K562 (cell line): ENCODE results near the gene DNAAF2. TPM values are rescaled to one million over a fixed set of nuclear protein-coding genes. Genes with fewer than 3 reads are reported as not detected.

Source experiments
- BRD9 ChIP-seq: fragments of 450-650 bp; IDR thresholded peaks from 2 replicates; pipeline ENCODE4 v1.6.1; 2018; ENCODE audit warnings: low read depth; ENCODE audit not compliant: partially characterized antibody
- CEBPG ChIP-seq, 3 experiments: fragments of 200-800 bp in 1 of 3; sonication (Bioruptor generic) in 1 of 3; sonication (generic) in 1 of 3; formaldehyde crosslinking in 1 of 3; IDR thresholded peaks in 2 of 3; conservative IDR thresholded peaks in 1 of 3; 2 replicates each; pipeline versions ENCODE4 v1.6.1 to v1.8.0; 2016 to 2022; ENCODE audit warnings: missing compliant biosample characterization in 2 of 3, missing genetic modification characterization in 2 of 3, mild to moderate bottlenecking in 1 of 3, missing genetic modification reagents in 1 of 3
- EWSR1 ChIP-seq: fragments of 450-650 bp; IDR thresholded peaks from 2 replicates; pipeline ENCODE4 v1.6.1; 2018; ENCODE audit warnings: borderline replicate concordance, mild to moderate bottlenecking, low read depth, moderate library complexity; ENCODE audit not compliant: partially characterized antibody
- FOXM1 ChIP-seq, 2 experiments: fragments of 450-650 bp in 1 of 2; sonication (generic) in 1 of 2; formaldehyde crosslinking in 1 of 2; IDR thresholded peaks; 2 replicates each; pipeline versions ENCODE4 v1.6.1 to v1.9.0; 2017 to 2022; ENCODE audit warnings: low read depth in 2 of 2, mild to moderate bottlenecking in 2 of 2, missing genetic modification reagents in 1 of 2, moderate library complexity in 1 of 2
- KLF16 ChIP-seq: IDR thresholded peaks from 2 replicates; pipeline ENCODE4 v1.6.1; 2016; ENCODE audit warnings: antibody characterized with exemption
- MYBL2 ChIP-seq, 2 experiments: fragments of 450-650 bp in 1 of 2; sonication (generic) in 1 of 2; formaldehyde crosslinking in 1 of 2; IDR thresholded peaks; 2 replicates each; pipeline versions ENCODE4 v1.6.1 to v1.8.1; 2017 to 2022; ENCODE audit warnings: borderline replicate concordance in 1 of 2, inconsistent platforms in 1 of 2, low read depth in 1 of 2, mild to moderate bottlenecking in 1 of 2, missing genetic modification reagents in 1 of 2, moderate library complexity in 1 of 2
- NFIC ChIP-seq: fragments of 450-650 bp; IDR thresholded peaks from 2 replicates; pipeline ENCODE4 v1.6.1; 2017; ENCODE audit warnings: mild to moderate bottlenecking, inconsistent platforms
- NONO ChIP-seq, 2 experiments: fragments of 200-400 bp in 1 of 2; fragments of 450-650 bp in 1 of 2; formaldehyde crosslinking in 1 of 2; IDR thresholded peaks; 2 replicates each; pipeline ENCODE4 v1.6.1; 2017; ENCODE audit warnings: low read depth in 2 of 2, mild to moderate bottlenecking in 2 of 2, moderate library complexity in 2 of 2, low read length in 1 of 2
- RREB1 ChIP-seq: fragments of 250-450 bp; sonication (Bioruptor Pico); IDR thresholded peaks from 2 replicates; pipeline ENCODE4 v1.4.0; 2020
- TEAD1 ChIP-seq, 2 experiments: fragments of 450-650 bp in 1 of 2; sonication (generic) in 1 of 2; formaldehyde crosslinking; IDR thresholded peaks; 2 replicates each; pipeline versions ENCODE4 v1.4.0 to v1.8.0; 2020 to 2022; ENCODE audit warnings: mild to moderate bottlenecking in 2 of 2, missing genetic modification reagents in 1 of 2
- YBX1 ChIP-seq: fragments of 450-650 bp; IDR thresholded peaks from 2 replicates; pipeline ENCODE4 v1.7.1; 2016; ENCODE audit warnings: mild to moderate bottlenecking
- ZFP36 ChIP-seq: fragments of 150-350 bp; IDR thresholded peaks from 2 replicates; pipeline ENCODE4 v1.6.1; 2018; ENCODE audit warnings: low read length, low read depth; ENCODE audit not compliant: partially characterized antibody
- ZNF140 ChIP-seq: fragments of 250-450 bp; sonication (Bioruptor Pico); IDR thresholded peaks from 2 replicates; pipeline ENCODE4 v1.8.0; 2021; ENCODE audit warnings: moderate library complexity, mild to moderate bottlenecking, inconsistent platforms
- ZNF583 ChIP-seq: fragments of 250-450 bp; sonication (Bioruptor Pico); IDR thresholded peaks from 2 replicates; pipeline ENCODE4 v1.4.0; 2020
- polyA plus RNA-seq, 8 experiments: library from polyadenylated mRNA; depleted of rRNA in 4 of 8; stranded (reverse) in 5 of 8; unstranded in 3 of 8; fragments of >200 nt; fragmentation: Nextera tagmentation in 2 of 8; fragmentation: Illumina TruSeq in 1 of 8; extraction: Ambion mirVana in 2 of 8; extraction: Trizol in 1 of 8; gene quantifications; 2 replicates each; pipeline versions ENCODE4 v1.2.1 to v1.2.3, GENCODE V29; 2011 to 2014; ENCODE audit warnings: inconsistent platforms in 1 of 8, missing spikeins in 1 of 8
- total RNA-seq, 7 experiments: library from RNA; depleted of rRNA in 6 of 7; stranded (reverse); fragments of >200 nt in 6 of 7; fragmentation: Illumina TruSeq in 2 of 7; extraction: Trizol in 2 of 7; gene quantifications; 2 replicates each; pipeline versions ENCODE4 v1.2.1 to v1.2.3, GENCODE V29; 2011 to 2021; ENCODE audit warnings: low replicate concordance in 1 of 7
- TF ChIP-seq, protein P1 (sequence below): sonication (generic); formaldehyde crosslinking; IDR thresholded peaks from 2 replicates; pipeline ENCODE4 v1.8.0; 2022; ENCODE audit warnings: mild to moderate bottlenecking, low read depth, missing genetic modification reagents
- TF ChIP-seq, protein P2 (sequence below), 2 experiments: fragments of 450-650 bp; conservative IDR thresholded peaks; 2 replicates each; pipeline ENCODE4 v1.6.1; 2017; ENCODE audit warnings: mild to moderate bottlenecking in 2 of 2, moderate library complexity in 2 of 2

DNAAF2 gene
- total and polyA plus RNA-seq, 9 of the 15 experiments (the other 6 are each of a cell fraction or from before 2014, with no cell fraction given) = 2.4 to 14.6 (median 11.1) TPM

DNA sequence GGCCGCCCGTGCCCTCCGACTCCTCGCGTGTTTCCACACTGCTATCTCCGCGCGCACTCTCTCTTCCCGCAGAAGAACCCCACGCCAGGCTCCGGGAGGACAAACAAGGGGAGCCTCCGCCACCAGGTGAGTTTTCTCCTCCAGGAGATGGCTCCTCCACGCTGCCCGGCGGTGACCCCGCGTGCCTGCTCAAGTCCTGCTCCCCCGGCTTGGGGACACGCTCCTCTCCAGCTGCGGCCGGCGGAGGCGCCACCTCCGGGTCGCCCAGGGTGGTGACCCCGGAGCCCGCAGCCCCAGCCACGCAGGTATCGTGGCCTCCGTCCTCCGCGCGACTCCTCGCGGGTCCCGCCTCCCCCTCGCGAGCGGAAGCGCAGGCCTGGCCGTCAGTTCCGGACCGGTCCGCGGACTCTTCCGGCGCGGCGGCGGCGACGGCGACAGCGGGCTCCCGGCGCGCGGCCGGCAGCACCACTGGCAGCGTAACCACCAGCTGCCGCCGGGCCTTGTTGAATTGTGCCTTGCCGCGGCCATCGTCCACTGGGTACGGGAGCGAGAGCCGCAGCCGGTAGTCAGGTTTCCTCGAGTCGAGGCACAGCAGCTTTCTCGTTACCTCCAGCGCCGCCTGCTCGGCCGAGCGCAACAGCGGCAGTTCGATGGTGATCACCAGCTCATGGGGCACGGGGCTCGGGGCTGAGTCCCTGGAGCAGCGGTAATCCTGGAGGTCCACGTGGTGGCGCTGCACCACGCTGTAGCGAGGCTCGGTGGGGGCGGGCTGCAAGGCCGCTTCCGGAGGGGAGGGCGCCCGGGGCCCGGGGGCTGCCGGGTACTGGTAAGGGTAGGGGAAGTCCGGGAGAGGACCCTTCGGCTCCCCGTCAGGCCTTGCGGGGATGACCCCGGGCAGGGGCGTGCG is 1.2 kb downstream of the DNAAF2 start (continued):
- TF ChIP-seq BRD9 (peak; percentile 35), MYBL2 (IDR thresholded peaks at IDR 0.05; ENCODE audit: low read depth) (no peak), MYBL2 (CRISPR knock-in tag; IDR thresholded peaks at IDR 0.05; ENCODE audit: borderline replicate concordance) (0 out of 2 replicates have a peak, but pooled peaks have one; percentile 56), YBX1 (no peak), TEAD1 (CRISPR knock-in tag; IDR thresholded peaks at IDR 0.05) (no peak), ZNF583 (CRISPR knock-in tag) (no peak), NONO (IDR thresholded peaks at IDR 0.05; ENCODE audit: low read depth in 2 of 2, low read length in 1 of 2) (peak; percentile 18 to 82; a peak in 2 of 4 replicates), ZNF140 (no peak), ZFP36 (peak; percentile 43), KLF16 (no peak), CEBPG (CRISPR knock-in tag; IDR thresholded peaks at IDR 0.05) (no peak), CEBPG (tag; conservative IDR thresholded peaks at IDR 0.05 in 1 of 2, IDR thresholded peaks at IDR 0.05 in 1 of 2) (no peak), NFIC (no peak; the same call in 1 of the 2 replicates), EWSR1 (no peak), RREB1 (CRISPR knock-in tag) (no peak; the same call in 1 of the 2 replicates), FOXM1 (IDR thresholded peaks at IDR 0.05; ENCODE audit: low read depth) (no peak), FOXM1 (CRISPR knock-in tag; IDR thresholded peaks at IDR 0.05; ENCODE audit: low read depth) (peak; percentile 73; the same call in 1 of the 2 replicates)
- TF ChIP-seq, protein P1, sequence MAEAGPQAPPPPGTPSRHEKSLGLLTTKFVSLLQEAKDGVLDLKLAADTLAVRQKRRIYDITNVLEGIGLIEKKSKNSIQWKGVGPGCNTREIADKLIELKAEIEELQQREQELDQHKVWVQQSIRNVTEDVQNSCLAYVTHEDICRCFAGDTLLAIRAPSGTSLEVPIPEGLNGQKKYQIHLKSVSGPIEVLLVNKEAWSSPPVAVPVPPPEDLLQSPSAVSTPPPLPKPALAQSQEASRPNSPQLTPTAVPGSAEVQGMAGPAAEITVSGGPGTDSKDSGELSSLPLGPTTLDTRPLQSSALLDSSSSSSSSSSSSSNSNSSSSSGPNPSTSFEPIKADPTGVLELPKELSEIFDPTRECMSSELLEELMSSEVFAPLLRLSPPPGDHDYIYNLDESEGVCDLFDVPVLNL (CRISPR knock-in tag) = no peak
- TF ChIP-seq, protein P2, sequence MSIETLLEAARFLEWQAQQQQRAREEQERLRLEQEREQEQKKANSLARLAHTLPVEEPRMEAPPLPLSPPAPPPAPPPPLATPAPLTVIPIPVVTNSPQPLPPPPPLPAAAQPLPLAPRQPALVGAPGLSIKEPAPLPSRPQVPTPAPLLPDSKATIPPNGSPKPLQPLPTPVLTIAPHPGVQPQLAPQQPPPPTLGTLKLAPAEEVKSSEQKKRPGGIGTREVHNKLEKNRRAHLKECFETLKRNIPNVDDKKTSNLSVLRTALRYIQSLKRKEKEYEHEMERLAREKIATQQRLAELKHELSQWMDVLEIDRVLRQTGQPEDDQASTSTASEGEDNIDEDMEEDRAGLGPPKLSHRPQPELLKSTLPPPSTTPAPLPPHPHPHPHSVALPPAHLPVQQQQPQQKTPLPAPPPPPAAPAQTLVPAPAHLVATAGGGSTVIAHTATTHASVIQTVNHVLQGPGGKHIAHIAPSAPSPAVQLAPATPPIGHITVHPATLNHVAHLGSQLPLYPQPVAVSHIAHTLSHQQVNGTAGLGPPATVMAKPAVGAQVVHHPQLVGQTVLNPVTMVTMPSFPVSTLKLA (conservative IDR thresholded peaks at IDR 0.05) = peak; percentile 50 to 89
